ENCODE measurements around the gene SECISBP2L. TPM values are rescaled to one million over a fixed set of nuclear protein-coding genes. Genes with fewer than 3 reads are reported as not detected.

SECISBP2L gene
- 36.4 and 36.8 TPM in 2 replicates for total RNA-seq (2021)
- percentile 79 among the genes with signal in this experiment for Bru-seq, nascent RNA
- percentile 89 among the genes with signal in this experiment for BruChase-seq, experiment 1, labeled RNA remaining after a 2-hour chase
- percentile 81 among the genes with signal in this experiment for BruChase-seq, experiment 2, labeled RNA remaining after a 6-hour chase
- long read RNA-seq, partial matches to known transcripts: 2 of 7 reads
- long read RNA-seq, other reads (novel, unspliced or antisense): 5 of 7 reads

- no TSS peak for BruUV-seq (replicated peaks)
- H3K4me3 ChIP-seq (ENCODE audit: low read depth, low read length, poor library complexity, severe bottlenecking): peak within 1 kb of the TSS; percentile 94
- POLR2A ChIA-PET (ENCODE audit: low non-redundant PET): no interaction called here
- no peaks in the 10 kb centered on the region for H3K36me3 ChIP-seq (ENCODE audit: insufficient read depth, low read length, poor library complexity, severe bottlenecking)
- no peaks in the 10 kb centered on the region for H3K9me3 ChIP-seq (ENCODE audit: low read depth, low read length, poor library complexity, severe bottlenecking)
- CTCF ChIA-PET: no interaction called here
- peak; percentile 96 for DNase-seq (ENCODE audit: low spot score)
- H3K27me3 ChIP-seq (replicated peaks; ENCODE audit: insufficient read depth, low read depth, low read length, poor library complexity): no peaks in the 10 kb centered on the region
- H3K4me1 ChIP-seq (ENCODE audit: insufficient read depth, low read length, poor library complexity, severe bottlenecking): peaks cover 13% of the 10 kb centered on the region
- intact Hi-C loops (cut with micrococcal nuclease; ENCODE audit: unreplicated experiment): no loop called here
- TF ChIP-seq, protein P1, sequence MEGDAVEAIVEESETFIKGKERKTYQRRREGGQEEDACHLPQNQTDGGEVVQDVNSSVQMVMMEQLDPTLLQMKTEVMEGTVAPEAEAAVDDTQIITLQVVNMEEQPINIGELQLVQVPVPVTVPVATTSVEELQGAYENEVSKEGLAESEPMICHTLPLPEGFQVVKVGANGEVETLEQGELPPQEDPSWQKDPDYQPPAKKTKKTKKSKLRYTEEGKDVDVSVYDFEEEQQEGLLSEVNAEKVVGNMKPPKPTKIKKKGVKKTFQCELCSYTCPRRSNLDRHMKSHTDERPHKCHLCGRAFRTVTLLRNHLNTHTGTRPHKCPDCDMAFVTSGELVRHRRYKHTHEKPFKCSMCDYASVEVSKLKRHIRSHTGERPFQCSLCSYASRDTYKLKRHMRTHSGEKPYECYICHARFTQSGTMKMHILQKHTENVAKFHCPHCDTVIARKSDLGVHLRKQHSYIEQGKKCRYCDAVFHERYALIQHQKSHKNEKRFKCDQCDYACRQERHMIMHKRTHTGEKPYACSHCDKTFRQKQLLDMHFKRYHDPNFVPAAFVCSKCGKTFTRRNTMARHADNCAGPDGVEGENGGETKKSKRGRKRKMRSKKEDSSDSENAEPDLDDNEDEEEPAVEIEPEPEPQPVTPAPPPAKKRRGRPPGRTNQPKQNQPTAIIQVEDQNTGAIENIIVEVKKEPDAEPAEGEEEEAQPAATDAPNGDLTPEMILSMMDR (conservative IDR thresholded peaks at IDR 0.05; ENCODE audit: low read depth, low read length): 0 out of 2 replicates have a peak, but pooled peaks have one; percentile 17
- TF ChIP-seq EZH2 (IDR thresholded peaks at IDR 0.05; ENCODE audit: borderline replicate concordance, low read depth, low read length, poor library complexity, severe bottlenecking): no peak
- peak within 1 kb of the TSS; percentile 75 for H3K27ac ChIP-seq (ENCODE audit: low read depth, low read length, poor library complexity, severe bottlenecking)
These were observed at the start of gene SECISBP2L for GRCh38 chr15:49046220-49047102. Gene SECISBP2L, minus strand, starts transcription at chr15:49046446. Its CDS starts 147 bp downstream, at chr15:49046299.

- DNase-seq (ENCODE audit: low spot score): no peak
- no peaks in the 10 kb centered on the region for H3K27me3 ChIP-seq (replicated peaks; ENCODE audit: insufficient read depth, low read depth, low read length, poor library complexity)
- ChIA-PET CTCF (no interaction called here), POLR2A (ENCODE audit: low non-redundant PET) (no interaction called here)
- intact Hi-C loops (cut with micrococcal nuclease; ENCODE audit: unreplicated experiment): no loop called here
- BruUV-seq (replicated peaks): no TSS peak
- H3K4me1 ChIP-seq (ENCODE audit: insufficient read depth, low read length, poor library complexity, severe bottlenecking): no peaks in the 10 kb centered on the region
- H3K36me3 ChIP-seq (ENCODE audit: insufficient read depth, low read length, poor library complexity, severe bottlenecking): no peaks in the 10 kb centered on the region
- no peak for TF ChIP-seq EZH2 (IDR thresholded peaks at IDR 0.05; ENCODE audit: borderline replicate concordance, low read depth, low read length, poor library complexity, severe bottlenecking)
- TF ChIP-seq, protein P1 (conservative IDR thresholded peaks at IDR 0.05; ENCODE audit: low read depth, low read length): no peak
- H3K27ac ChIP-seq (ENCODE audit: low read depth, low read length, poor library complexity, severe bottlenecking): no peak overlapping the region
- H3K4me3 ChIP-seq (ENCODE audit: low read depth, low read length, poor library complexity, severe bottlenecking): no peak overlapping the region
- no peaks in the 10 kb centered on the region for H3K9me3 ChIP-seq (ENCODE audit: low read depth, low read length, poor library complexity, severe bottlenecking)
These were observed 48.7 kb upstream of the SECISBP2L start for GRCh38 chr15:49094923-49095322.

- no peaks in the 10 kb centered on the region for H3K27me3 ChIP-seq (replicated peaks; ENCODE audit: insufficient read depth, low read depth, low read length, poor library complexity)
- H3K36me3 ChIP-seq (ENCODE audit: insufficient read depth, low read length, poor library complexity, severe bottlenecking): no peaks in the 10 kb centered on the region
- CTCF ChIA-PET: no interaction called here
- no TSS peak for BruUV-seq (replicated peaks)
- POLR2A ChIA-PET (ENCODE audit: low non-redundant PET): no interaction called here
- intact Hi-C loops (cut with micrococcal nuclease; ENCODE audit: unreplicated experiment): no loop called here
- TF ChIP-seq EZH2 (IDR thresholded peaks at IDR 0.05; ENCODE audit: borderline replicate concordance, low read depth, low read length, poor library complexity, severe bottlenecking): no peak
- TF ChIP-seq, protein P1 (conservative IDR thresholded peaks at IDR 0.05; ENCODE audit: low read depth, low read length): no peak
- no peak overlapping the region for H3K27ac ChIP-seq (ENCODE audit: low read depth, low read length, poor library complexity, severe bottlenecking)
- no peaks in the 10 kb centered on the region for H3K4me1 ChIP-seq (ENCODE audit: insufficient read depth, low read length, poor library complexity, severe bottlenecking)
- DNase-seq (ENCODE audit: low spot score): no peak
- H3K4me3 ChIP-seq (ENCODE audit: low read depth, low read length, poor library complexity, severe bottlenecking): no peak overlapping the region
- H3K9me3 ChIP-seq (ENCODE audit: low read depth, low read length, poor library complexity, severe bottlenecking): no peaks in the 10 kb centered on the region
These were observed 47.2 kb upstream of the SECISBP2L start for GRCh38 chr15:49093252-49094105.

Measured in A673 (cell line).